Neural cell (in vitro differentiated cells): ENCODE measurements around the gene NT5DC2. TPM values are rescaled to one million over a fixed set of nuclear protein-coding genes. Genes with fewer than 3 reads are reported as not detected.

ENCODE experiments used
- H2AFZ ChIP-seq: fragments of 200-600, 300-800 bp; sonication (generic), shearing (Covaris generic); 2 replicates; pipeline ENCODE4 v1.6.0; 2014; ENCODE audit warnings: low read depth, mild to moderate bottlenecking, antibody characterized with exemption, low read length, moderate library complexity
- H3F3A ChIP-seq: fragments of 200-600 bp; shearing (Covaris generic); 2 replicates; pipeline ENCODE4 v1.6.1; 2016; ENCODE audit warnings: mild to moderate bottlenecking, moderate library complexity, mixed read lengths, antibody characterized with exemption, low read length; ENCODE audit not compliant: insufficient read depth, poor library complexity, severe bottlenecking
- H3K27ac ChIP-seq: fragments of 200-600, 300-800 bp; sonication (generic), shearing (Covaris generic); 2 replicates; pipeline ENCODE4 v1.5.1; 2014; ENCODE audit warnings: mild to moderate bottlenecking, low read length, moderate library complexity
- H3K27me3 ChIP-seq: fragments of 300-800, 200-600 bp; sonication (generic), shearing (Covaris generic); 2 replicates; pipeline ENCODE4 v1.6.0; 2014; ENCODE audit warnings: mild to moderate bottlenecking, low read depth, low read length, moderate library complexity; ENCODE audit not compliant: insufficient read depth
- H3K36me3 ChIP-seq: fragments of 300-800, 200-600 bp; sonication (generic), shearing (Covaris generic); 2 replicates; pipeline ENCODE4 v1.5.1; 2014; ENCODE audit warnings: mild to moderate bottlenecking, antibody characterized with exemption, low read length, moderate library complexity; ENCODE audit not compliant: insufficient read depth
- H3K4me2 ChIP-seq: fragments of 300-800, 200-600 bp; sonication (generic), shearing (Covaris generic); 2 replicates; pipeline ENCODE4 v1.6.0; 2014; ENCODE audit warnings: mild to moderate bottlenecking, low read length
- H3K4me3 ChIP-seq: fragments of 300-800, 200-600 bp; sonication (generic), shearing (Covaris generic); 2 replicates; pipeline ENCODE4 v1.5.1; 2014; ENCODE audit warnings: mild to moderate bottlenecking, low read length, moderate library complexity
- H3K79me2 ChIP-seq: fragments of 200-600 bp; shearing (Covaris generic); replicated peaks from 2 replicates; pipeline ENCODE4 v1.6.0; 2014; ENCODE audit warnings: mild to moderate bottlenecking, low read length, moderate library complexity; ENCODE audit not compliant: insufficient read depth
- H3K9ac ChIP-seq: fragments of 300-800, 200-600 bp; sonication (generic), shearing (Covaris generic); 2 replicates; pipeline ENCODE4 v1.6.1; 2016; ENCODE audit warnings: mild to moderate bottlenecking, low read length, mixed read lengths
- H3K9me2 ChIP-seq: fragments of 200-600 bp; shearing (Covaris generic); 2 replicates; pipeline ENCODE4 v1.6.1; 2016; ENCODE audit warnings: mild to moderate bottlenecking, low read length, mixed read lengths; ENCODE audit not compliant: insufficient read depth
- H3K9me3 ChIP-seq: fragments of 200-600, 300-800 bp; sonication (generic), shearing (Covaris generic); 2 replicates; pipeline ENCODE4 v1.6.1; 2016; ENCODE audit warnings: mild to moderate bottlenecking, mixed run types, low read length, moderate library complexity, mixed read lengths
- H4K20me1 ChIP-seq: fragments of 200-600 bp; shearing (Covaris generic); 2 replicates; pipeline ENCODE4 v1.6.1; 2016; ENCODE audit warnings: mild to moderate bottlenecking, mixed run types; ENCODE audit not compliant: insufficient read depth
- CTCF ChIP-seq: fragments of 450-650 bp; IDR thresholded peaks from 2 replicates; pipeline ENCODE4 v1.5.1; 2014; ENCODE audit warnings: antibody characterized with exemption, mild to moderate bottlenecking, moderate library complexity; ENCODE audit not compliant: poor library complexity, severe bottlenecking
- EP300 ChIP-seq: fragments of 450-650 bp; conservative IDR thresholded peaks from 2 replicates; pipeline ENCODE4 v1.6.1; 2014; ENCODE audit warnings: antibody characterized with exemption, mild to moderate bottlenecking, moderate library complexity; ENCODE audit not compliant: poor library complexity, severe bottlenecking
- EZH2 ChIP-seq: fragments of 200-600, 300-800 bp; shearing (Covaris generic), sonication (generic); IDR thresholded peaks from 2 replicates; pipeline ENCODE4 v1.6.1; 2014; ENCODE audit warnings: antibody characterized with exemption, low read length, borderline replicate concordance, mild to moderate bottlenecking; ENCODE audit not compliant: insufficient read depth, poor library complexity, severe bottlenecking
- MXI1 ChIP-seq: fragments of 450-650 bp; conservative IDR thresholded peaks from 2 replicates; pipeline ENCODE4 v1.6.1; 2014; ENCODE audit warnings: antibody characterized with exemption, mild to moderate bottlenecking; ENCODE audit not compliant: poor library complexity, severe bottlenecking
- POLR2AphosphoS5 ChIP-seq: IDR thresholded peaks from 2 replicates; pipeline ENCODE4 v1.6.1; 2012
- RAD21 ChIP-seq: fragments of 450-650 bp; conservative IDR thresholded peaks from 2 replicates; pipeline ENCODE4 v1.6.1; 2014; ENCODE audit warnings: antibody characterized with exemption, mild to moderate bottlenecking, moderate library complexity
- REST ChIP-seq: IDR thresholded peaks from 2 replicates; pipeline ENCODE4 v1.6.1; 2012; ENCODE audit warnings: borderline replicate concordance
- SMC3 ChIP-seq: fragments of 450-650 bp; conservative IDR thresholded peaks from 2 replicates; pipeline ENCODE4 v1.6.1; 2014; ENCODE audit warnings: antibody characterized with exemption, mild to moderate bottlenecking, moderate library complexity; ENCODE audit not compliant: poor library complexity
- TAF1 ChIP-seq: IDR thresholded peaks from 2 replicates; pipeline ENCODE4 v1.6.1; 2012; ENCODE audit warnings: low read depth
- polyA plus RNA-seq: library from polyadenylated mRNA; depleted of rRNA; stranded (reverse); fragments of >200 nt; gene quantifications from 2 replicates; pipeline ENCODE4 v1.2.3, GENCODE V29; 2014

Gene NT5DC2
- polyA plus RNA-seq, 1 donor from 2014 or later: 35.1 TPM

- H3K27ac ChIP-seq: no peak overlapping the region
- H3K36me3 ChIP-seq: peaks cover 6% of the 10 kb centered on the region
- no peaks in the 10 kb centered on the region for H3F3A ChIP-seq
- peaks cover 3% of the 10 kb centered on the region for H3K79me2 ChIP-seq
- TF ChIP-seq TAF1: no peak
- no peak overlapping the region for H3K9ac ChIP-seq
- no peaks in the 10 kb centered on the region for H3K9me3 ChIP-seq
- no peaks in the 10 kb centered on the region for H3K27me3 ChIP-seq
- no peak overlapping the region for H3K4me3 ChIP-seq
- H4K20me1 ChIP-seq: no peaks in the 10 kb centered on the region
- no peak overlapping the region for H3K4me2 ChIP-seq
- no peak overlapping the region for H2AFZ ChIP-seq
- no peaks in the 10 kb centered on the region for H3K9me2 ChIP-seq
These were observed 30.3 kb upstream of the NT5DC2 start for GRCh38 chr3:52563984-52564383.

GRCh38 chr3:52561028-52561747, 27.5 kb upstream of the NT5DC2 start:
- no peaks in the 10 kb centered on the region for H3K9me2 ChIP-seq
- no peaks in the 10 kb centered on the region for H3K9me3 ChIP-seq
- no peaks in the 10 kb centered on the region for H3F3A ChIP-seq
- no peak overlapping the region for H3K9ac ChIP-seq
- H3K36me3 ChIP-seq: peaks cover 6% of the 10 kb centered on the region
- H3K4me3 ChIP-seq: no peak overlapping the region
- no peaks in the 10 kb centered on the region for H3K27me3 ChIP-seq
- no peak overlapping the region for H2AFZ ChIP-seq
- H3K27ac ChIP-seq: no peak overlapping the region
- TF ChIP-seq CTCF (no peak), RAD21 (no peak), TAF1 (no peak), REST (no peak), MXI1 (no peak), POLR2AphosphoS5 (no peak), EP300 (no peak), SMC3 (no peak), EZH2 (no peak)
- H4K20me1 ChIP-seq: no peaks in the 10 kb centered on the region
- H3K4me2 ChIP-seq: no peak overlapping the region
- peaks cover 3% of the 10 kb centered on the region for H3K79me2 ChIP-seq
